ENCODE data around the gene SCAMP2. TPM values are rescaled to one million over a fixed set of nuclear protein-coding genes. Genes with fewer than 3 reads are reported as not detected.
A peak's percentile ranks its signal among the peaks of the same experiment; 100 is the strongest.

SCAMP2 gene
- total and polyA plus RNA-seq, 2 of the 13 experiments (the other 11 are each of a cell fraction or from before 2014, with no cell fraction given) = 34.8 to 121 TPM

- no peak for DNase-seq (ENCODE audit: low spot score)
- TF ChIP-seq CREB3 (CRISPR knock-in tag; IDR thresholded peaks at IDR 0.05) (no peak), RBFOX2 (IDR thresholded peaks at IDR 0.05; ENCODE audit: low read depth, low read length) (0 out of 2 replicates have a peak, but pooled peaks have one; percentile 21), NR2F2 (IDR thresholded peaks at IDR 0.05; ENCODE audit: borderline replicate concordance, low read depth) (no peak), ZNF782 (CRISPR knock-in tag; IDR thresholded peaks at IDR 0.05; ENCODE audit: borderline replicate concordance) (no peak), CREB1 (IDR thresholded peaks at IDR 0.05) (no peak), CREB1 (CRISPR knock-in tag; IDR thresholded peaks at IDR 0.05) (no peak), JUNB (CRISPR knock-in tag; IDR thresholded peaks at IDR 0.05; ENCODE audit: borderline replicate concordance) (no peak)
- TF ChIP-seq, protein P1, sequence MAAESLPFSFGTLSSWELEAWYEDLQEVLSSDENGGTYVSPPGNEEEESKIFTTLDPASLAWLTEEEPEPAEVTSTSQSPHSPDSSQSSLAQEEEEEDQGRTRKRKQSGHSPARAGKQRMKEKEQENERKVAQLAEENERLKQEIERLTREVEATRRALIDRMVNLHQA (CRISPR knock-in tag; IDR thresholded peaks at IDR 0.05) = no peak
- Histone ChIP-seq H3K9me3 (ENCODE audit: low read length) (no peaks in the 10 kb centered on the region), H3K4me2 (ENCODE audit: low read depth, low read length) (no peak overlapping the region), H3K79me2 (ENCODE audit: insufficient read depth, low read length) (peaks cover 73% of the 10 kb centered on the region), H3K9ac (ENCODE audit: insufficient read depth, low read depth, low read length) (no peak overlapping the region), H4K20me1 (ENCODE audit: insufficient read depth, low read length) (peaks cover 22% of the 10 kb centered on the region), H3K4me3 (replicated peaks in 1 of 3; ENCODE audit: insufficient read depth in 1 of 3, low read depth in 2 of 3, low read length in 3 of 3) (no peak overlapping the region), H3K27ac (ENCODE audit: extremely low read length, insufficient read depth, low read length) (peak overlapping the region; percentile 20), H2AFZ (ENCODE audit: low read length) (no peak overlapping the region), H3K27me3 (ENCODE audit: control insufficient read depth in 1 of 2, insufficient read depth in 2 of 2, low read length in 2 of 2) (peaks cover 0 to 2% of the 10 kb centered on the region in 2 experiments; a peak in 1 of 5 replicates), H3K36me3 (replicated peaks in 1 of 2; ENCODE audit: control insufficient read depth in 1 of 2, insufficient read depth in 2 of 2, low read length in 2 of 2) (peaks cover 0 to 2% of the 10 kb centered on the region in 2 experiments; a peak in 4 of 5 replicates), H3K4me1 (ENCODE audit: insufficient read depth, low read length) (peaks cover 82% of the 10 kb centered on the region)
- no peak for ATAC-seq
- ChIA-PET POLR2A (interaction anchor here (0.9 to 1.5 kb wide), 2 partner anchors 21 to 34 kb away, joined by 4 read pairs; partner anchors contain the start of gene MPI), CTCF (ENCODE audit: low intra/inter-chr PET ratio, low total read pairs) (no interaction called here)
- WGBS (ENCODE audit: low lambda C conversion rate) = 89% methylated on average over 6 of the region's 6 CpGs
- in situ Hi-C loops (cut with HindIII; ENCODE audit: extremely low pct_ligation_motif_present, low pct_unique_long_range_greater_than_20kb) = no loop called here
- intact Hi-C loops (cut with micrococcal nuclease; ENCODE audit: unreplicated experiment) = no loop called here
- no peak for FAIRE-seq
- no TSS peak for BruUV-seq (replicated peaks)
Measured at GRCh38 chr15:74868059-74868458, 5.1 kb downstream of the SCAMP2 start.

Measured in HepG2 (cell line).